Right hindlimb (tissue), 1 donor: ENCODE measurements around the gene VPS26B.
"Not testable (repeated sequence)": the region's sequence is repeated elsewhere in the genome, so short reads cannot be mapped to it uniquely, and the experiment has no call there.

ENCODE experiments used
- DNase-seq: peaks from one replicate; pipeline ENCODE4 v3.0.0-alpha.2; 2018

The VPS26B gene

GRCh38 chr11:134260983-134261382 lies 36.5 kb downstream of the VPS26B start:
- no peak for DNase-seq

- DNase-seq = no peak
Observed at GRCh38 chr11:134261626-134262488, 37.4 kb downstream of the VPS26B start.

- no peak for DNase-seq
Observed at GRCh38 chr11:134264966-134265764, 40.7 kb downstream of the VPS26B start.

GRCh38 chr11:134266440-134266839 lies 42.0 kb downstream of the VPS26B start:
- no peak for DNase-seq

- no peak for DNase-seq
Observed at GRCh38 chr11:134266841-134267251, 42.4 kb downstream of the VPS26B start.

GRCh38 chr11:134267461-134267860 lies 43.0 kb downstream of the VPS26B start:
- DNase-seq = no peak

GRCh38 chr11:134267966-134268365 lies 43.5 kb downstream of the VPS26B start:
- DNase-seq = no peak

GRCh38 chr11:134270250-134270714 lies 45.8 kb downstream of the VPS26B start:
- no peak for DNase-seq

- DNase-seq = no peak
Observed at GRCh38 chr11:134271978-134272377, 47.5 kb downstream of the VPS26B start.

GRCh38 chr11:134272381-134273316 lies 48.2 kb downstream of the VPS26B start:
- DNase-seq = no peak

- DNase-seq = no peak
Observed at GRCh38 chr11:134273317-134273712, 48.8 kb downstream of the VPS26B start.

- no peak for DNase-seq
Observed at GRCh38 chr11:134275188-134275533, 50.7 kb downstream of the VPS26B start.

GRCh38 chr11:134275534-134276395 lies 51.3 kb downstream of the VPS26B start, which contains the start of gene GLB1L3:
TSS of gene GLB1L3 (plus strand) at chr11:134276379. CDS start at chr11:134276741, 362 bp downstream.
- DNase-seq = no peak

- DNase-seq = no peak
Observed at GRCh38 chr11:134276396-134277182, 52.1 kb downstream of the VPS26B start.

- DNase-seq = no peak
Observed at GRCh38 chr11:134277183-134278001, 52.9 kb downstream of the VPS26B start.

GRCh38 chr11:134278356-134278755 lies 53.9 kb downstream of the VPS26B start:
- DNase-seq = no peak

- not testable (repeated sequence) for DNase-seq
Observed at GRCh38 chr11:134281635-134282034, 57.2 kb downstream of the VPS26B start.

- DNase-seq = no peak
Observed at GRCh38 chr11:134282121-134283045, 57.9 kb downstream of the VPS26B start.
